Gastroesophageal sphincter (tissue), 3 donors: ENCODE data around the gene L3MBTL3.

Experiments used
- POLR2AphosphoS5 ChIP-seq: sonication (generic); formaldehyde crosslinking; IDR thresholded peaks from one replicate; pipeline ENCODE4 v1.6.1; 2017; ENCODE audit warnings: antibody characterized with exemption
- TF ChIP-seq, protein P1 (sequence below), 4 experiments: fragments of 200-600 bp in 2 of 4; fragments of 450-650 bp in 2 of 4; sonication (generic) in 1 of 4; IDR thresholded peaks; one replicate each; pipeline ENCODE4 v1.5.1; 2017 to 2019; ENCODE audit warnings: antibody characterized with exemption in 4 of 4, mild to moderate bottlenecking in 2 of 4, moderate library complexity in 2 of 4

DNA sequence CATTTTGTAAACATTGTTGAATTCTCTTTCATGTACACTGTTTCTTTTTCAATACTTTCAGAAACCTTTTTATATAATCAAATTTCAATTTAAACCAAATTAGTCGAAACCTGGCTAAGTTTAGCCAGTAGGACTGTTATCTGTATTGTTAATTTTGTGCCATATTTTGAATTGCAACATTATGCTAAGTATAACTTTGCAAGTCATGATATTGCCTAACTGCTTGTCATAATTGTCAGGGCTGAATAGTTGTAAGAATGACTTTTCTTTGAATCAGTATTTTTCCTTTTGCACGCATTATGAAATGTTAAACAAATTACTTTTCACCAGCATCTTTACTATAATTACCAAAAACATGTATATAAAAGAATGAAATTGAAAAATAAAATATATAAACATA is 121.7 kb downstream of the L3MBTL3 start:
- TF ChIP-seq, protein P1, sequence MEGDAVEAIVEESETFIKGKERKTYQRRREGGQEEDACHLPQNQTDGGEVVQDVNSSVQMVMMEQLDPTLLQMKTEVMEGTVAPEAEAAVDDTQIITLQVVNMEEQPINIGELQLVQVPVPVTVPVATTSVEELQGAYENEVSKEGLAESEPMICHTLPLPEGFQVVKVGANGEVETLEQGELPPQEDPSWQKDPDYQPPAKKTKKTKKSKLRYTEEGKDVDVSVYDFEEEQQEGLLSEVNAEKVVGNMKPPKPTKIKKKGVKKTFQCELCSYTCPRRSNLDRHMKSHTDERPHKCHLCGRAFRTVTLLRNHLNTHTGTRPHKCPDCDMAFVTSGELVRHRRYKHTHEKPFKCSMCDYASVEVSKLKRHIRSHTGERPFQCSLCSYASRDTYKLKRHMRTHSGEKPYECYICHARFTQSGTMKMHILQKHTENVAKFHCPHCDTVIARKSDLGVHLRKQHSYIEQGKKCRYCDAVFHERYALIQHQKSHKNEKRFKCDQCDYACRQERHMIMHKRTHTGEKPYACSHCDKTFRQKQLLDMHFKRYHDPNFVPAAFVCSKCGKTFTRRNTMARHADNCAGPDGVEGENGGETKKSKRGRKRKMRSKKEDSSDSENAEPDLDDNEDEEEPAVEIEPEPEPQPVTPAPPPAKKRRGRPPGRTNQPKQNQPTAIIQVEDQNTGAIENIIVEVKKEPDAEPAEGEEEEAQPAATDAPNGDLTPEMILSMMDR (IDR thresholded peaks at IDR 0.05) = no peak
- no peak for TF ChIP-seq POLR2AphosphoS5
